ENCODE data around the gene LRMDA. TPM values are rescaled to one million over a fixed set of nuclear protein-coding genes. Genes with fewer than 3 reads are reported as not detected.

The LRMDA gene
- total RNA-seq, 3 donors from 2014 or later (not counting 1 experiment from before 2014, with no cell fraction given), result 1.4 to 2.4 (median 2.1) TPM

DNA sequence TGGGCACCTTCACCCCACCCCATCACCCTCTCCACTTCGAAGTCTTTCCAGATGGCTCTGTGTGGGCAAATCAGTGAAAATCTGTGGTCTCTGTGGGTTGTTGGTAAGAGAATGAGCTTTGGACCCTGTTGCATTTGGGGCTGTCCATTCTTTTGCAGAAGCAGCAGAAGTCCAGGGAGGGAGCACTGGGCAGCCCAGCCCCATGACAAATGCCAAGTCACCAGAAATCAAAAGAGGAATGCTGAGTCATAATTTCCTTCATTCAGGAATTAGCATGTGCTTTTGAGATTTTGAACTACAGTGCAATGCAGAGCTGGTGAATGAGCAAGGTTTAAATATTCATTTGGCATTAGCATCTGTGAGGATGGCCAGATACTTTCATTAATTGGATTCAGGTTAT is 556.2 kb downstream of the LRMDA start:
- H3K4me3 ChIP-seq (ENCODE audit: low read length), result no peak overlapping the region
- no peaks in the 10 kb centered on the region for H3K27me3 ChIP-seq (ENCODE audit: control insufficient read depth, insufficient read depth, low read length)
- no peak overlapping the region for H3K4me3 Mint-ChIP-seq
- H3K9me3 Mint-ChIP-seq, result no peaks in the 10 kb centered on the region
- H3K27me3 Mint-ChIP-seq (ENCODE audit: low read depth in 2 of 2), result peaks cover 0 to 3% of the 10 kb centered on the region in 2 donors
- H3K4me1 ChIP-seq (ENCODE audit: control insufficient read depth, insufficient read depth, low read length), result no peaks in the 10 kb centered on the region
- H3K9me3 ChIP-seq (ENCODE audit: control insufficient read depth, insufficient read depth, low read length), result peaks cover 2% of the 10 kb centered on the region
- no peaks in the 10 kb centered on the region for H3K36me3 Mint-ChIP-seq
- H3K36me3 ChIP-seq (ENCODE audit: control insufficient read depth, insufficient read depth, low read length), result no peaks in the 10 kb centered on the region
- H3K27ac Mint-ChIP-seq, result no peak overlapping the region
- WGBS (ENCODE audit: insufficient coverage), result no CpG with 5 or more reads among the region's 1 CpG
- no peak for ATAC-seq
- intact Hi-C loops (cut with micrococcal nuclease), result no loop called here
- no peaks in the 10 kb centered on the region for H3K4me1 Mint-ChIP-seq
- no peak for DNase-seq
- TF ChIP-seq CTCF (IDR thresholded peaks at IDR 0.05), result no peak
- no peak overlapping the region for H3K27ac ChIP-seq (ENCODE audit: low read length)

DNA sequence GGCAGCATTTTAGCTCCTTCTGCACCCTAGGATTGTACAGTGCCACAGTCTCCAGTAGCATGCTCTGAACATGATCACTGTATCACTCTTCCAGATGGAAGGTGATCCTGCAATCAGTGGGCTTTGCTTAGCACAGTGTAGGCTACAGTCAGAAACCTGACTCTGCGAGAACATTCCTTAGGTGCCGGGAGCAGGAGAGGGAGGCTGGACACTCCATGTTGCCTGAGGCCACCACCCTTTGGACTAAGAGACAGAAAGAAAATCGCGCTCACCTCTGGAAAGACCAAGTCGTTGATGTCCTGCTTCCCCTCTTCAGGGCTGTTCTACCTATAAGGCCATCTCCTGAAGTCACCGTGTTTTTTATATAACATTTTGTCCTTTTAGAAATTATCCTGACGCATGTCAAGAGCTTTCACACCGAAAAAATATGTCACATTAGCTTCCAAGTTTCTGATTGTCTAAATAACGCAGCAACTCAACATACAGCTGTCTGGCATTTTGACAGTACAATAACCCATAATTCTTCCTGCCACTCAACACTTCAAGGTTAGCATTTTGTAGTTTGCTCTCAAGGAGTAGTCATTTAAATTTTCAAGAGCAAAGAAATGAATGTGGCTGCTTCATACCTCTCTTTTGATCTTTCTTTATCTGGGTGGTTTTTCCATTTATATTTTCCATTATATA is 563.1 kb downstream of the LRMDA start:
- ATAC-seq (peak in 1 of 3 donors; percentile 33), DNase-seq (no peak)
- H3K4me1 Mint-ChIP-seq, result no peaks in the 10 kb centered on the region
- Histone ChIP-seq H3K27ac (ENCODE audit: low read length) (no peak overlapping the region), H3K4me3 (ENCODE audit: low read length) (no peak overlapping the region), H3K27me3 (ENCODE audit: control insufficient read depth, insufficient read depth, low read length) (no peaks in the 10 kb centered on the region), H3K9me3 (ENCODE audit: control insufficient read depth, insufficient read depth, low read length) (no peaks in the 10 kb centered on the region), H3K4me1 (ENCODE audit: control insufficient read depth, insufficient read depth, low read length) (no peaks in the 10 kb centered on the region), H3K36me3 (ENCODE audit: control insufficient read depth, insufficient read depth, low read length) (no peaks in the 10 kb centered on the region)
- H3K27ac Mint-ChIP-seq, result no peak overlapping the region
- H3K27me3 Mint-ChIP-seq (ENCODE audit: low read depth in 2 of 2), result peaks cover 0 to 7% of the 10 kb centered on the region in 2 donors
- WGBS (ENCODE audit: insufficient coverage), result 88% methylated on average over 9 of the region's 9 CpGs
- TF ChIP-seq CTCF (IDR thresholded peaks at IDR 0.05), result no peak
- H3K9me3 Mint-ChIP-seq, result no peaks in the 10 kb centered on the region
- no peak overlapping the region for H3K4me3 Mint-ChIP-seq
- intact Hi-C loops (cut with micrococcal nuclease), result no loop called here
- H3K36me3 Mint-ChIP-seq, result no peaks in the 10 kb centered on the region

- 80% methylated on average over 1 of the region's 1 CpG for WGBS (ENCODE audit: insufficient coverage)
- no peak for TF ChIP-seq CTCF (IDR thresholded peaks at IDR 0.05)
- intact Hi-C loops (cut with micrococcal nuclease), result no loop called here
- Mint-ChIP-seq H3K4me3 (no peak overlapping the region), H3K9me3 (no peaks in the 10 kb centered on the region), H3K27ac (no peak overlapping the region), H3K36me3 (no peaks in the 10 kb centered on the region), H3K27me3 (ENCODE audit: low read depth in 2 of 2) (peaks cover 0 to 11% of the 10 kb centered on the region in 2 donors), H3K4me1 (no peaks in the 10 kb centered on the region)
- no peaks in the 10 kb centered on the region for H3K4me1 ChIP-seq (ENCODE audit: control insufficient read depth, insufficient read depth, low read length)
- H3K4me3 ChIP-seq (ENCODE audit: low read length), result no peak overlapping the region
- no peaks in the 10 kb centered on the region for H3K36me3 ChIP-seq (ENCODE audit: control insufficient read depth, insufficient read depth, low read length)
- no peaks in the 10 kb centered on the region for H3K9me3 ChIP-seq (ENCODE audit: control insufficient read depth, insufficient read depth, low read length)
- H3K27me3 ChIP-seq (ENCODE audit: control insufficient read depth, insufficient read depth, low read length), result no peaks in the 10 kb centered on the region
- DNase-seq (no peak), ATAC-seq (no peak)
- H3K27ac ChIP-seq (ENCODE audit: low read length), result no peak overlapping the region
Measured at GRCh38 chr10:75995041-75995430, 563.6 kb downstream of the LRMDA start.

DNA sequence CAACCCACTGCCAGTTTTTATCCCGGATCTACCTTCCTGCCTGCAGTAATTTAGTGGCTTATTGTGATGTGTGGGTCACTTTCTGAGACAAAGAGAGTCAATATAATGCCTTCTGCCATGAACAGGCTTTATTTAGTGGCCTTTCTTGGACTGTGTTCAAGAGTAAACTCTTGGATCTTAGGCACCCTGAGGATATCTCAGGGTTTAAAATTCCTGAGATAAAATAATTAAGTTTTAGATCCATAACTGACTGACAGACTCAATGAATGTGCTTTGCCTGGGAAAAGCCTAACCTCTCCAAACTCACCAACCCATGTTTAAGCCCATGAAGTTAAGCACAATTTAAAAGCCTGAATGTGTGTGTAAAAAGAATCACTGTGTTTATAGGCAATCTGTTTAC is 564.3 kb downstream of the LRMDA start:
- H3K27me3 ChIP-seq (ENCODE audit: control insufficient read depth, insufficient read depth, low read length), result no peaks in the 10 kb centered on the region
- H3K4me3 ChIP-seq (ENCODE audit: low read length), result no peak overlapping the region
- WGBS (ENCODE audit: insufficient coverage), result 80% methylated on average over 1 of the region's 1 CpG
- H3K27me3 Mint-ChIP-seq (ENCODE audit: low read depth in 2 of 2), result peaks cover 0 to 11% of the 10 kb centered on the region in 2 donors
- no peak for TF ChIP-seq CTCF (IDR thresholded peaks at IDR 0.05)
- H3K9me3 ChIP-seq (ENCODE audit: control insufficient read depth, insufficient read depth, low read length), result no peaks in the 10 kb centered on the region
- no peak overlapping the region for H3K27ac ChIP-seq (ENCODE audit: low read length)
- H3K36me3 ChIP-seq (ENCODE audit: control insufficient read depth, insufficient read depth, low read length), result no peaks in the 10 kb centered on the region
- no peak for ATAC-seq
- H3K36me3 Mint-ChIP-seq, result no peaks in the 10 kb centered on the region
- DNase-seq, result no peak
- no peaks in the 10 kb centered on the region for H3K4me1 Mint-ChIP-seq
- H3K4me3 Mint-ChIP-seq, result no peak overlapping the region
- intact Hi-C loops (cut with micrococcal nuclease), result no loop called here
- H3K9me3 Mint-ChIP-seq, result no peaks in the 10 kb centered on the region
- H3K4me1 ChIP-seq (ENCODE audit: control insufficient read depth, insufficient read depth, low read length), result no peaks in the 10 kb centered on the region
- H3K27ac Mint-ChIP-seq, result no peak overlapping the region

Measured in natural killer cell (primary cell).